Transverse colon (tissue), 4 donors: ENCODE measurements around the gene HOXB2. TPM values are rescaled to one million over a fixed set of nuclear protein-coding genes. Genes with fewer than 3 reads are reported as not detected.
A peak's percentile ranks its signal among the peaks of the same experiment; 100 is the strongest.

Experiments
- DNase-seq: peaks from one replicate; pipeline ENCODE4 v3.0.0-alpha.2; 2019
- H3K27ac ChIP-seq, 4 donors: fragments of 200-600 bp; sonication (generic); 2 replicates each; pipeline ENCODE4 v1.5.1; 2016 to 2018; ENCODE audit warnings: inconsistent platforms in 4 of 4
- H3K27me3 ChIP-seq: fragments of 200-600 bp; sonication (generic); 2 replicates; pipeline ENCODE4 v1.5.1; 2017; ENCODE audit warnings: inconsistent platforms
- H3K36me3 ChIP-seq, 4 donors: fragments of 200-600 bp; sonication (generic); 2 replicates each; pipeline ENCODE4 v1.5.1; 2017 to 2019; ENCODE audit warnings: inconsistent platforms in 4 of 4
- H3K4me1 ChIP-seq, 4 donors: fragments of 200-600 bp; sonication (generic); 2 replicates each; pipeline ENCODE4 v1.5.1; 2017 to 2020; ENCODE audit warnings: inconsistent platforms in 4 of 4
- H3K4me3 ChIP-seq, 4 donors: fragments of 200-600 bp; sonication (generic); 1 replicate in 1 of 4; 2 replicates in 3 of 4; pipeline versions ENCODE4 v1.5.1 to v1.6.1; 2017 to 2019; ENCODE audit warnings: inconsistent platforms in 4 of 4
- H3K9me3 ChIP-seq, 2 donors: fragments of 200-600 bp; sonication (generic); 2 replicates each; pipeline ENCODE4 v1.5.1; 2017 to 2019; ENCODE audit warnings: inconsistent platforms in 2 of 2
- CTCF ChIP-seq, 5 experiments: fragments of 200-600 bp in 3 of 5; fragments of 450-650 bp in 2 of 5; sonication (generic) in 3 of 5; IDR thresholded peaks; 1 replicate in 2 of 5; 2 replicates in 3 of 5; pipeline ENCODE4 v1.5.1; 2016 to 2017; ENCODE audit warnings: antibody characterized with exemption in 5 of 5, inconsistent platforms in 3 of 5, mild to moderate bottlenecking in 2 of 5, moderate library complexity in 1 of 5
- EP300 ChIP-seq: sonication (generic); formaldehyde crosslinking; IDR thresholded peaks from one replicate; pipeline ENCODE4 v1.6.1; 2017; ENCODE audit warnings: antibody characterized with exemption, low read depth
- POLR2A ChIP-seq: fragments of 450-650 bp; IDR thresholded peaks from one replicate; pipeline ENCODE4 v1.6.1; 2016; ENCODE audit warnings: antibody characterized with exemption, mild to moderate bottlenecking, moderate library complexity
- POLR2AphosphoS5 ChIP-seq, 3 donors: sonication (generic); formaldehyde crosslinking; IDR thresholded peaks; one replicate each; pipeline ENCODE4 v1.6.1; 2016; ENCODE audit warnings: antibody characterized with exemption in 3 of 3
- WGBS, 2 donors: methylation state at CpG; one replicate each; pipeline ENCODE4 v1.1.5; 2018; ENCODE audit warnings: low coverage in 1 of 2; 5-methylcytosine and 5-hydroxymethylcytosine counted together
- in situ Hi-C, 4 donors: fragments of 200-750 bp; cut with MboI; loops; one replicate each; pipeline versions ENCODE4 v1.15.0 to v1.15.1; 2017; ENCODE audit warnings: low sequenced_read_pairs in 3 of 4, low pct_ligation_motif_present in 1 of 4, low pct_unique_long_range_greater_than_20kb in 1 of 4
- intact Hi-C: fragments of 100-400 bp; cut with DNase I; formaldehyde crosslinking; loops from one replicate; pipeline ENCODE4 v1.15.1; 2023; ENCODE audit warnings: low total_unique reads
- total RNA-seq, 4 donors: library from RNA; depleted of rRNA; stranded (reverse); fragments of >200 nt; gene quantifications; one replicate each; pipeline ENCODE4 v1.1.0, GENCODE V29; 2016

The HOXB2 gene
- total RNA-seq, 4 donors from 2014 or later = 13.5 to 93.9 (median 13.8) TPM; not detected in 1

- H3K4me3 ChIP-seq = no peak overlapping the region
- no peaks in the 10 kb centered on the region for H3K9me3 ChIP-seq
- TF ChIP-seq POLR2A (no peak), EP300 (no peak), CTCF (IDR thresholded peaks at IDR 0.05) (no peak), POLR2AphosphoS5 (IDR thresholded peaks at IDR 0.05) (no peak)
- H3K27me3 ChIP-seq = no peaks in the 10 kb centered on the region
- H3K4me1 ChIP-seq = peaks cover 43 to 93% (median 74%) of the 10 kb centered on the region in 4 donors
- peak overlapping the region; percentile 89 to 95 (median 94) for H3K27ac ChIP-seq
- in situ Hi-C loops (no loop called here), intact Hi-C loops (no loop called here)
- 73 to 76% methylated on average over 8 to 16 of the region's 16 CpGs for WGBS, 2 donors
- DNase-seq = no peak
- no peaks in the 10 kb centered on the region for H3K36me3 ChIP-seq
Observed at GRCh38 chr17:48559122-48559839, 14.4 kb upstream of the HOXB2 start.

- Histone ChIP-seq H3K9me3 (no peaks in the 10 kb centered on the region), H3K27me3 (no peaks in the 10 kb centered on the region), H3K36me3 (no peaks in the 10 kb centered on the region), H3K27ac (peak overlapping the region; percentile 89 to 95 (median 94)), H3K4me3 (no peak overlapping the region), H3K4me1 (peaks cover 45 to 92% (median 74%) of the 10 kb centered on the region in 4 donors)
- TF ChIP-seq CTCF (IDR thresholded peaks at IDR 0.05) (no peak), POLR2AphosphoS5 (IDR thresholded peaks at IDR 0.05) (no peak), POLR2A (no peak), EP300 (no peak)
- no peak for DNase-seq
- 72 to 86% methylated on average over 2 of the region's 2 CpGs for WGBS, 2 donors
- intact Hi-C loops = no loop called here
- in situ Hi-C loops = no loop called here
Observed at GRCh38 chr17:48558831-48559121, 13.9 kb upstream of the HOXB2 start.

- no peaks in the 10 kb centered on the region for H3K36me3 ChIP-seq
- no peak overlapping the region for H3K4me3 ChIP-seq
- no peak for DNase-seq
- no peaks in the 10 kb centered on the region for H3K27me3 ChIP-seq
- TF ChIP-seq EP300 (no peak), CTCF (IDR thresholded peaks at IDR 0.05) (no peak), POLR2AphosphoS5 (IDR thresholded peaks at IDR 0.05) (no peak), POLR2A (no peak)
- H3K4me1 ChIP-seq = peaks cover 49 to 92% (median 72%) of the 10 kb centered on the region in 4 donors
- peak overlapping the region; percentile 89 to 95 (median 94) for H3K27ac ChIP-seq
- WGBS, 2 donors = 79% methylated on average over 13 of the region's 13 CpGs; no CpG with 5 or more reads in 1 of the 2 donors
- no peaks in the 10 kb centered on the region for H3K9me3 ChIP-seq
- intact Hi-C loops (no loop called here), in situ Hi-C loops (no loop called here)
Observed at GRCh38 chr17:48558057-48558830, 13.3 kb upstream of the HOXB2 start.

- H3K27me3 ChIP-seq = no peaks in the 10 kb centered on the region
- TF ChIP-seq POLR2AphosphoS5 (IDR thresholded peaks at IDR 0.05) (peak in 2 of 3 donors; percentile 27 to 38), EP300 (no peak)
- H3K4me1 ChIP-seq = peaks cover 40 to 89% (median 69%) of the 10 kb centered on the region in 4 donors
- H3K36me3 ChIP-seq = no peaks in the 10 kb centered on the region
- intact Hi-C loops (no loop called here), in situ Hi-C loops (no loop called here)
- no peaks in the 10 kb centered on the region for H3K9me3 ChIP-seq
- H3K4me3 ChIP-seq = no peak overlapping the region
- WGBS, 2 donors = 25 to 29% methylated on average over 6 to 7 of the region's 7 CpGs
- DNase-seq = no peak
- peak overlapping the region; percentile 89 to 95 (median 94) for H3K27ac ChIP-seq
Observed at GRCh38 chr17:48556576-48557401, 11.9 kb upstream of the HOXB2 start.
